ENCODE data around the gene TRAF7.

TRAF7 gene

DNA sequence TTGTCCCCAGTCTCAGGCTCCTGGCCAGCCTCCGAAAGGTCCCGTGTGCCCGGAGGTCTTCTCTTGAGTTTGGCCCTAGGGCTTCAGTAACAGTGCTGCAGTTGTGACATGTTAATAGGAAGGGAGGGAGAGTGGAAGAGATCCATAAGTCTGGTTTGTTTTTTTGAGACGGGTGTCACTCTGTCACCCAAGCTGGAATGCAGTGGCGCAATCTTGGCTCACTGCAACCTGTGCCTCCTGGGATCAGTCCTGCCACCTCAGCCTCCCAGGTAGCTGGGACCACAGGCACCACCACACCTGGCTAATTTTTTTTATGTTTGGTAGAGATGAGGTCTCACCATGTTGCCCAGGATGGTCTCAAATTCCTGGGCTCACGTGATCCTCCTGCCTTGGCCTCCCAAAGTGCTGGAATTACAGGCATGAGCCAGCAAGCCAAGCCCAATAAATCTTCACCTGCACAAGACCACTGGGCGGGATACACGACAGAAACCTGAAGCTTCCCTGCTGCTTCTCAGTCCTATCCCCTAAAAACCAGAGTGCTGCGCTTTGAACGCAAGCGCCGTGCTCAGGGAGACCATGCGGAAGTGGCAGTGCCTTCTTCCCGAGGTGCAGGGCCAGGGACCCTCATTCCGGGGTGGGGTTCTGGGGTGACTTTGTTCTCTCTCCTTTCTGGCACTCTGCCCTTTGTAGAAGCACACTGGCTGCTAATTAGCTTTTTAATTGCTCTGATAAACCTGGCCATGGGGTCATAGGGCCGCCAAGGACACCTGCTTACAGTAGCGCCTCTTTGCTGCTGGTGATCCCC lies 10.9 kb downstream of the TRAF7 start:
- DNase-seq: no peak

DNA sequence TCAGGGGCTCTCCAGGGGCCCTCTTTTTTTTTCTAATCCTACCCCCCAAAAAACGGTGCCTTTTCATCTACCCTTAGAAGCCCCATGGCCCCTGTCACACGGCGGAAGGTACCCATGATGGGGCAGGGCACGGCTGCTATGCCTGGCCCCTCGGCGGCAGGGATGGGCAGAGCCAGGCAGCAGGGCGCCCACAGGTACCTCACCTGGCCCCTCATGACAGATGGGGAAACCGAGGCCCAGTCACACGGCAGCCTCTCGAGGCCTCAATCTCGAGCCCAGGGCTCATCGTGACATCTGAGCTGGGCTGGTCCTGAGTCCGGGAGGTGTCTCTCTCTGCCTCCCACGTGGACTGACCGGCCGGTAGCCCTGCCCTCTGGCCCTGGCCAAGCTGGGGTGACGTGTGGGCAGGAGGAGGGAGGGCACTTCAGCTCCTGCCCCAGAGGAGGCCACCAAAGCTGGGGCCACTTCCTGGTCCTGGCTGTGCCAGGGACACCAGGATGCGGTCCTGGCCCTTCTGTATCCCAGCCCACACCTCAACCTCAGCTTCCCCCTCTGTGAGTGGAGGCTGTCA lies 11.6 kb downstream of the TRAF7 start:
- DNase-seq: no peak

GRCh38 chr16:2170080-2170479 lies 14.5 kb downstream of the TRAF7 start:
- no peak for DNase-seq

- DNase-seq: no peak
Measured at GRCh38 chr16:2170587-2171435, 15.2 kb downstream of the TRAF7 start.

- no peak for DNase-seq
Measured at GRCh38 chr16:2171601-2172178, 16.1 kb downstream of the TRAF7 start.

GRCh38 chr16:2172688-2173335 lies 17.2 kb downstream of the TRAF7 start:
- no peak for DNase-seq

GRCh38 chr16:2173366-2173765 lies 17.8 kb downstream of the TRAF7 start:
- DNase-seq: no peak

DNA sequence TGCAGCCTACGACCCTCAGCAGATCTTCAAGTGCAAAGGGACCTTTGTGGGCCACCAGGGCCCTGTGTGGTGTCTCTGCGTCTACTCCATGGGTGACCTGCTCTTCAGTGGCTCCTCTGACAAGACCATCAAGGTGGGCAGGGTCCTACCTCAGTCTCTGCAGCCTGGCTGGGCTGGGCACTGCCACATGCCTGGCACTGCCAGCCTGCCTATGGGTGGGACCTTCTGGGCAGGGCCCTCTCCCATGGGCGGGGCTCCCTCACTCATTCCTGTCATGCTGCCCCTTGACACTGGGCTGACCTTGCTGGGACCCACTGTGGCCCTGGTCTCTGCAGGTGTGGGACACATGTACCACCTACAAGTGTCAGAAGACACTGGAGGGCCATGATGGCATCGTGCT lies 18.3 kb downstream of the TRAF7 start:
- no peak for DNase-seq

GRCh38 chr16:2174396-2175131 lies 19.0 kb downstream of the TRAF7 start:
- DNase-seq: no peak

GRCh38 chr16:2175454-2175853 lies 19.9 kb downstream of the TRAF7 start:
- DNase-seq: no peak

DNA sequence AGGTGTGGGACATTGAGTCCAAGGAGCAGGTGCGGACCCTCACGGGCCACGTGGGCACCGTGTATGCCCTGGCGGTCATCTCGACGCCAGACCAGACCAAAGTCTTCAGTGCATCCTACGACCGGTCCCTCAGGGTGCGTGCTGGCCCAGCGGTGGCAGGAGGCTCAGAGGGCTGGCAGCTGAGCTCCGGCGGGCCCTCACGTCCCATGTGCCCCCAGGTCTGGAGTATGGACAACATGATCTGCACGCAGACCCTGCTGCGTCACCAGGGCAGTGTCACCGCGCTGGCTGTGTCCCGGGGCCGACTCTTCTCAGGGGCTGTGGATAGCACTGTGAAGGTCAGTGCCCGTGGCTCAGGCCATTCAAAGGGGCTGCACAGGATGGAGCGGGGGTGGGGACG lies 20.5 kb downstream of the TRAF7 start:
- DNase-seq: no peak

- DNase-seq: no peak
Measured at GRCh38 chr16:2177101-2177500, 21.5 kb downstream of the TRAF7 start.

- DNase-seq: no peak
Measured at GRCh38 chr16:2177561-2177960, 22.0 kb downstream of the TRAF7 start.

- peak; percentile 55 for DNase-seq
Measured at GRCh38 chr16:2178321-2179106, 22.9 kb downstream of the TRAF7 start.

DNA sequence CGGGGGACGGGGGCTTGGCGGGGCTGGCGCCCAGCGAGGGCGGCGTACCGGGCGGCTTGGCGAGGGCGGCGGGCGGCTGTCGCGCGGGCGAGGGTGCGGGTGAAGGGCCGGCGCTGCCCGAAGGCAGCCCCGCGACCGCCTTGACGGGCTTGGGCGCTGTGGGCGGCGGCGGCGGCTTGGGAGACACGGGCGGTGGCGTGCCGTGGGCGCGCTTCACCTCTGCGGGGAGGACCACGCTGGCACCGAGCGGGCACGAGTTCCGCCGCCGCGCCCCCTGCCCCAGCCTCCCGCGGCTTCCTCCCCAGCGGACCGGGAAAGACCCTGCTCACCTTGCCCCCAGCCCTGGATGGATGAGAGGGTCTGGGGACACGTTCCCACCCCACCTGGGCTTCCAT lies 23.5 kb downstream of the TRAF7 start:
- no peak for DNase-seq

DNA sequence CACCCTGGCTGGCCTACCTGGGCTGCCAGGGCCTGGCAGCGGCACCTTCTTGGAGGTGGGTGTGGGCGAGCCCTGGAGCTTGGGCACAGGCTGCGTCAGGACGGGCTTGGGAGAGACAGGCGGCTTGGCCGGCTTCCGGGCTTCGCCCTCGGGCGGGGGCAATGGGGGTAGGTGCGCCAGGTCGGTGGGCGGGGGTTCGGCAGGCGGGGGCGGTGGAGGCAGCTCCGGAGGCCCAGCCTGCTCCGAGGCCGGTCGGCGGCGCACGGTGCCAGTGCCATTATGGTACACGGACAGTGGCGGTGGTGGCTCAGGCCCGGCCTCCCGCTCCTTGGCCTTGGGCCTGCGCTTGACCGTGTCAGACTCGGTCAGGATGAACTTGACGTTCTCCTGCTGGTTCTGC lies 24.0 kb downstream of the TRAF7 start:
- DNase-seq: no peak

DNA sequence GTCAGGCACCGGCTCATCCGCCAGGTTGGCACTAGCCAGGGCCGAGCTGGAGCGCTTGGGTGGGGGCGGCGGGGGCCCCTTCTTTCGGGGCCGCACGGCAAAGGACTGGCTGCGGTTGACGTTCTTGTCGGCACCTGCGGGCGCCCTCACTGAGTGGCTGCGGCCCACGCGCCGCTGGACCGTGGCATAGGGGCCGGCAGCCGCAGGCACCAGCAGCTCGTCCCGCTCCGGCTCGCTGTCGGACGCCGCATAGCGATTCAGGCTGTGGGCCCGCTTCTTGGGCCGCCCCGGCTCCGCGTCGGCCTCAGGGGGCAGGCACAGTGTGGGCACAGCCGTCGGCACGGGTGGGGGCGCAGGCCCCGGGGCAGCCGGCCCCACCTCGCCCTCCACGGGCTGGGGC lies 24.9 kb downstream of the TRAF7 start:
- no peak for DNase-seq

DNA sequence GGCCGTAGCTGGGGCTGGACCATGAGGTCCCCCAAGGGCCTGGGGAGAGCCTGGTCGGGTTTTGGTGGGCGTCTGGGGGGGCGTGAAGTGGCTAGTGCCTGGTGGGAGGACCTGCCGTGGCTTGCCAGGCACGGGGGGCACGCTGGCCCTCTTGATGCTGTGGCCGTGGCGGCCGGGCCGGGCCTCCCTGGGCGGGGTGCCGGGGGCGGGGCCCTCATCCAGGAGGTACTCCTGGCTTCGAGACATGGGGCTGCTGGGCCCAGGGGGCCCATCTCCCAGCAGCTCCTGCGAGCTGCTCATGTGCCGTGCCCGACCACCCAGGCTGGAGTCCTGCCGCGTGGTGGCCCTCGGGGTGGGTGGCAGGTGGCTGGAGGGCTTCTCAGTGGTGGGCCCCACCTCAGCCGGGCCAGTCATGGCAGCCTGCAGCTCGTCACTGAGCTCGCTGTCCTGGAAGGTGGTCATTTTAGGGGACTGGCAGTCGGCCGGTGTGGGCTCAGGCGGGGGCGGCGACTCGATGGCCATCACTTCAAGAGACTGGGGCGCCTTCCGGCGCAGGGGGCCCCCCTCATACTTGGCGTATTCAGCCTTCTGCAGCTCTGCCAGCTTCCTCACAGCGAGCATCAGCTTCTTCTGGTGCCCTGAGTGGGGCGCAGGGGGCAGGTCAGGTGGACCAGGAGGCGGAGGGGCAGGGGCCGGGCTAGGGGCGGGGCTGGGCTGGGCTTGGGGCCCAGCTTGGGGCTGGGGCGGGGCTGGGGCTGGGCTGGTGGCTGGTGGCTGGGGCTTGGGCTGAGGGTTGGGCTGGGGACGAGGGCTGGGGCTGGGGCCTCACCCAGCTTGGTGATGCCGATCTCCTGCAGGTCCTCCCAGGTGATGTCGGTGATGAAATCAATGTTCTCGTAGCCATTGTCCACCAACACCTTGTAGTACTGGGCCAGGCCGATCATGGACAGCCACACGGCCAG lies 25.7 kb downstream of the TRAF7 start:
- no peak for DNase-seq

- DNase-seq: no peak
Measured at GRCh38 chr16:2181952-2182351, 26.4 kb downstream of the TRAF7 start.

DNA sequence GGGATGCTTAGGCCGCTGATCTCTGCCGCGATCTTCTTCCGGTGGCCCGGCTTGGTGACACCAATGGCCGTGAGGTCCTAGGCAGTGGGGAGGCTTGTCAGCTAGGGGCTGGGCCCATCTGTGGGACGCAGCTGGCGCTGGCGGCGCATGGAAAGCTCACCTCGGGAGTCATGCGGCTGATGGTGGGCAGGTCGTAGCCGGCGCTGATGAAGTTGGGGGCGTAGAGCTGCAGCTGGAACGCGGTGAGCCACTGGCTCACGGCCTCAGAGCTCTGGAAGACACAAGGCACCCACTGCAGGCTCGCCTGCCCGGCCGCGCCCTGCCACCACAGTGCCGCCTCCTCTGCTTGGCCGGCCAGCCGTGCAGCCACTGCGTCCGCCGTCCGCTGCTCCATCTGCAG lies 28.1 kb downstream of the TRAF7 start:
- no peak for DNase-seq
